Muscle of arm (tissue), 12 donors: ENCODE results near the gene CR1. TPM values are rescaled to one million over a fixed set of nuclear protein-coding genes. Genes with fewer than 3 reads are reported as not detected.
"Not testable (repeated sequence)": the region's sequence is repeated elsewhere in the genome, so short reads cannot be mapped to it uniquely, and the experiment has no call there.

Experiments
- DNase-seq: peaks from one replicate; pipeline ENCODE4 v3.0.0-alpha.2; 2013
- polyA plus RNA-seq, 12 donors: library from polyadenylated mRNA; unstranded; fragments of 120-200 nt; gene quantifications; one replicate each; pipeline ENCODE4 v1.2.1, GENCODE V29; 2013; ENCODE audit not compliant: insufficient read length in 12 of 12

CR1 gene
- polyA plus RNA-seq, 12 donors = 0.68 to 2.2 (median 1.2) TPM; not detected in 2

DNA sequence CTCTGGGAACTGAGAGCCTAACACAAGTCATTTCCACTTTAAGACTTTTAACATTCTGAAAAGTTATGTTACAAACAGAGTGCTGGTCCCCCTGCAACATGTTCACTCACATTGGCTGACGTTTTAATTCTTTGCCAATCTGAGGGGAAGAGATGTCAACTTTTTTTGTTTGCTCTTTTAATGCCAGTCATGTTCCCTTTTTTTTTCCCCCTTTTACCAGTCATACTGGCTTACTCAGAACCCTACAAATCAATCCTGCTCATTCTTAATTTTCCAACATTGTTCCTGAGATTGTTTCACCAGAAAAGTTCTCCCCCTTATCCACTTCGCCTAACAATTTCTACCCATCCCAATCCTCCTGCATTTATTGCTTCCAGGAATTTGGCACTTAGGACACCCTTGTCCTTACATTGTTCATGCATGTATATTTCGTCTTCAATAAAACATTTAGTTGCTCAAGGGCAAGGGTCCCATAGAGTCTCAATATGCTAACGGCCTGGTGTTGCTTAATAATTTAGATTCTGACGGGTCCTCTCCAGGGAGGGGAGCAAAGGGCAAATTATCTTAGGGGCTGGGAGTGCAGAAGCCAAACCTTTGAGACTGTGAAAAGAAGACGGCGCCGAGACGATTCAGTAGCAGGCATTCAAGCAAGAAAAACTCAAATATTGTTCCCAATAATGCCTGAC lies 148.4 kb downstream of the CR1 start:
- no peak for DNase-seq

DNA sequence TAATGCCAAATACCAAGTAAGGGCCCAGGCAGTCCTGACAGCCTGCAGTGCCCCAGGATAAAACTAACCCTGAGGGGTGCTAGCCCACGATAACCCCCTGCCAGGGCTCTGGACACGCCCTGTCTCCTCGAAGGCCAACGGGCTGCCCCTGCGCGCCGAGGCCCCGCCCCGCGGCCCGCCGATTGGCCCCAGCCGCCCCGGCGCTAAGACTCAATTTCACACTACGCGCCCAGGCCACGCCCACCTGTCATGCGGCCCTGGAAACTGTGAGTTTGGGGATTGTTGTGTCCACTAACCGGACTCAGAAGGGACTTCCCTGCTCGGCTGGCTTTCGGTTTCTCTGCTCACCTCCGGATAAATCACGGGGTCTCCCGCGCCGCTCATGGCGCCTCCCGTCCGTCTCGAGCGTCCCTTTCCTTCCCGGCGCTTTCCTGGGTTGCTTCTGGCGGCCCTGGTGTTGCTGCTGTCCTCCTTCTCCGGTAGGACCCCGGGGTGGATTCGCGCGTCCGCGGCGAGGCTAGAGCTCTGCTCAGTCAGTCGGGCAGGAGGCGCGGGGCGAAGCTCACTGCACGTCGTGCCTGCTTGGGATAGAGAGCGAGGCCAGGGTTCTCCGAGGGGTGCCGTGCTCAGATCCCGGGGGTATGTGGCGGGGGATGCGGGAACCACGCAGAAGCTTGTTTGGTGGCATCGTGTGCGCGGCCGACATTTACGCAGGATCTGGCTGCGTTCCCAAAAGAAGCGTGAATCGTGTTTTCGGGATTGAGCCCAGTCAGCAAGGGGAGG lies 149.1 kb downstream of the CR1 start, which contains the start of gene CR1L:
Gene CR1L, plus strand, starts transcription at position 282 of the 783 bp plus-strand sequence. Its CDS starts 101 bp downstream, at position 383.
- peak; percentile 68 for DNase-seq

DNA sequence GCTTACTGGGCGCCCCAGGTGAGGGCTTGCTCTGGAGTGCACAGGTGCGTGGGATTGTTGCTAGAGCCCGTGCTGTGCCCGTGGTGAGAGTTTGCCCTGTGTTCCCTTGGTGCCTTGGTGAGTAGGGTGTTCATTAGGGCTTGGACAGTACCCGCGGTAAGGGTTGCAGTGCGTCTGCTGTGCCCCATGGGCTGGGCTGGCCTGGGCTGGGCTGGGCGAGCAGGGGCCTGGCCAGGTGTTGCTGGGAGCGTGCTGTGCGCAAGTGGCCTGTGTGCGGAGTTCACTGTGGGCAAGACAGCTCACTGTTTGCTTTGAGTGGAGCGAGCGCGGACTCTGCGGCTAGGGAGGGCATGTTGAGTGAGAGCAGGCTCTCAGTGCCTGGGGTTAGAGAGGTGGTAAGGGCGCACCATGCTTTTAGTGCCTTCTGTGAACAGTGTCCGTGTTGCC lies 149.7 kb downstream of the CR1 start:
- no peak for DNase-seq

DNA sequence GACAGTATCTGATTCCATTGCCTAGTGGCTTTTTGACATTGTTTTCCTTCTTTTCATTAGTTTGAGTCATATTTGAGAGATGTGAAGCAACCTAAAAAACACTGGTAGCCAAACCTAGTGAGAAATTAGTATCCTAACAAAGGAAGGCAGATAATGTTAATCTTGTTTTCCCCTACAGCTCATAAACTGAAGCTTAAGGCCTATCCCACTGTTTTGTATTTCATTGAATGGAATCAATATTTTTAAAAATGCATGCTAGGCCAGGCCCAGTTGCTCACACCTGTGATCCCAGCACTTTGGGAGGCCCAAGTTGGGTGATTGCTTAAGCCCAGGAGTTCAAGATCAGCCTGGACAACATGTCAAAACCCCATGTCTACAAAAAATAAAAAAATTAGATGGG lies 150.2 kb downstream of the CR1 start:
- DNase-seq = no peak

DNA sequence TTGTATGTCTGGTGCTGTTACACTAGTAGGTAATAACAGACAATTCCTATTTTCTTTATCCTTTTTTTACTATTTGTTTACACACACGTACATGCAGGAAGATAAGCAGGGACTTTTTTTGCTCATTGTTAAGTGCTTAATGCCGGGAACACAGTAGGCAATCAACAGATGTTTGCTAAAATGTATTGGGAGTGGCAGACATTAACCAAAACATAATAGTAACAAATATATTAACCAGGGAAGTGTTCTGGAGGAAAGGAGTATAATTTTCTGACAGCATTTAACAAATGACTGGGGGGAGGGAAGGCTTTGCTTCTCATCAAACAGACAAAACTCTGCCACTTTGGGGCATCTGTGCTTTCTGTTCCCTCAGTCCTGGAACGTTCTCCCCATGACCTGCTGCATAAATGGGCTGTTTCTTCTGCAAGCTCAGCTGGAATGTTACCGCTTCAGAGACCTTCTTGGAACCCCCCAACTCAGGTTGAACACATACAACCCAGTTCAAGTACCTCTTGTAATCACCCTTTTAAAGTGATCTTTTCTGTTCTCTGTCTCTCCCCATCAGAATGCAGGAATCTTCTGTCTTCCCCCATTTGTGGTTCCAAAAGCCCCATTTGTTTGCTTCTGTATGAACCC lies 151.1 kb downstream of the CR1 start:
- DNase-seq = no peak

DNA sequence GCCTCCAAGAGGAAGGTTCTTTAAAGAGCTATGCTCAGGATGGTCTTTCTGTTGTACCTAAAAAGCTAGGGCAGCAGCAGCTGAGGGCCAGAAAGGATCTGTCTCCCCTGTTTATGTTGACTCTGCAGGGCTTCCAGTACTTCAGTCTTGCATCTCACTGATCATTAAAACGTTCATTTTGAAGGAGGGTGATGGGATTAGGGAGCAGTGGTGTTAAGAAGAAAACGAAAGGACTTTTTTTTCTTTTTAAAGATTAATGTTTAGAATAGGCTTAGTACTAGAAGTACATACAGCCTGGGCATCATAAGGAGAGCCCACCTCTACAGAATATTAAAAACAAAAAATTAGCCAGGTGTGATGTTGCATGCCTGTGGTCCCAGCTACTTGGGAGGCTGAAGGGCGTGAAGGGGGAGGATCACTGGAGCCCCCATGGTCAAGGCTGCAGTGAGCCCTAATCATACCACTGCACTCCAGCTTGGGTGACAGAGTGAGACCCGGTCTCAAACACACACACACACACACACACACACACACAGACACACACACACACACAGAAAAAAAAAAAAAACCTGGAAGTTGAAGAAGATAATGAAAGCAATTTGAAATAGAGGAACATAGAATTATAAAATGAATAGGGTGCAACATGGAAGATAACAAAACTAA lies 151.8 kb downstream of the CR1 start:
- DNase-seq = no peak

DNA sequence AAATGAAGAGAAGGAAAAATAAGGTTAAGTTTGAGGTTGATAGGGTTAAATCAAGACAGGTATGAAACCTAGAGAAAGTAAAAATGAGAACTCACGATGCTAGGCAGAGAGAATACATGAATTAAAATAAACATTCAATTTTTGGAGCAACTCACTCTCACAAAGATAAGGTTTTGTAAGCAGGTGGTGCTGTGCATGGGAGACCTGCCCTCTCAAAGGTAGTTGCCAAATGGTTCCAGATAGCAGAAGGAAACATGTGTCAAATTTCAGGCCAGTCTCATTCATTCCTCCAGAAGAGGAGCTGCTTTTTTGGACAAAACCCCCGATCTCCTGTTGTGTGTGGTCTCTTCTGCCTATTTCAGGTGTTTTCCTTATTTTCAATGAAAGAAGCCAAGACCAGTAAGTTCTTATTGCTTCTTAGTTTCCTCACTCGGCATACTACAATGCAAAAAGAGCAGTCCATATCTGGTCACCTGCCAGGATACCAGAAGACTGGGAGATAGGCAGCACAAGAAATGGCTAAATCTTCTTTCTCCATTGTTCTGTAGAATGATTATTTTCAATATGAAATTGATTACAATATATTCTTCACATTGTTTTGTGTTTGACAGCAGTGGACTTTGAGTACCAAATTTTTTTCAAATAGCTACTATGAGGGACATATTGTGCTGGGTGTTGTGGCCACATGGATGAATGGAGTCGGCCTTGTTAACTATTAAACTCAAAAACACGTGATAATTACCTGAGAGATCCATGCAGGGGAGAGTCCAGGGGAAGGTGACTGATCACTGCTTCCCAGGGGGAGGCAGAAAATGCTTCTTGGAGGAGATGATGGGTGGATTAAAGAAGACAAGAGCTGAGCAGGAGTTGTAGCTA lies 152.6 kb downstream of the CR1 start:
- DNase-seq = no peak

DNA sequence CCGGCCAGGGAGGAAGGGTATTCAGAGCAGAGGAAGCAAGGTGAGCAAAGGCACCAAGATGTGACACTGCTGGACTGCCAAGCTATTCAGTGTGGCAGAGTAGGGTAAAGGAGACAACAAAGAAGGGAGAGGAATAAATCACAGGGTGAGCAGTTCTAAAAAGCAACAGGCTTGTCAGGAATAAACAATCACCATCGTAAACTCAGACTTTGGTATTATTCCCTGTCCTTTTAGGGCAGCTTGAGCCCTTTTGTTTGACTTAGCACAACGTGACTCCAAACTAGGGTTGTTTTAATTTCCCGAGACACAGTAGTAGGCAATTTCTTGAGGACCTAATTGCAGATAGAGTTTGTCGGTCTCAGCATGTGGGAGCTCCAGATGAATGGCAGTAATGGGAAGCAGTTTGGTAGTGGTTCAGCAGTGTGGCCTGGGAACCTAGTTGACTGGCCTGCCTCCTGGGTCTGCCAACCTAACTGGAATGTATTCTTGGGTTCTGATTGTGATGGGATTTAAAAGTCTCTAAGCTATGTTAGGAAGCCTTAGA lies 153.3 kb downstream of the CR1 start:
- no peak for DNase-seq

DNA sequence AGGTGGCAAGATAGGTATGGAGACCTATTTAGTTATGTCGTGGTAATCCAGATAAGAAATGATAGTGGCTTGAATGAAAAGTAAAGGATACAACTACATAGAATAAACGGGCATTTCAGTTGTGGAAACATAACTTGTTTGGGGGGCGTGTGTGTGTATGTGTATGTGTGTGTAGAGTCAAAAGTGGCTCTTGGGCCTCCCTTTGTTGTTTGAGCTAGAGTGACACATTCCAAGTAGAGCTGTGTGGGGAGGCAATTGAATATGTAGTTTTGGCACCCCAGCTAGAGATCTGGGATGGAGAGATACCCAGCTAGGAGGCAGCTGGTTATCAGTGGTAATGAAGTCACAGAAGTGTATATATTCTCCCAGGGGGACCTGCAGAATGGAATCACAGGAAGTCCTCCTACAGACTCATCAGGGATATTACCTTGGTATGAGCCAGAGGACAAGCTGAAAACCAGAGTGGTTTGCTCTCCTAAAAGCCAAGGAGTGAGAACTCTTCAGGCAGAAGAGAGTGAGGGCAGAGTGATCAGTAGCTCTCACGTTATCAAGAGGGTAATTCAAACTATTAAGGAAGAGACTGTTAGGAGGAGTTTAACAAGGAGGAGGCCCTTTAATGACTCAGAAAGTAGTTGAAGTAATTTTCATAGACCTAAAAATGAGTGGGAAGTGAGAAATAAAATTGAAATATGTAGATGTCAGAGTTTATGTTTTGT lies 154.1 kb downstream of the CR1 start:
- DNase-seq = no peak

DNA sequence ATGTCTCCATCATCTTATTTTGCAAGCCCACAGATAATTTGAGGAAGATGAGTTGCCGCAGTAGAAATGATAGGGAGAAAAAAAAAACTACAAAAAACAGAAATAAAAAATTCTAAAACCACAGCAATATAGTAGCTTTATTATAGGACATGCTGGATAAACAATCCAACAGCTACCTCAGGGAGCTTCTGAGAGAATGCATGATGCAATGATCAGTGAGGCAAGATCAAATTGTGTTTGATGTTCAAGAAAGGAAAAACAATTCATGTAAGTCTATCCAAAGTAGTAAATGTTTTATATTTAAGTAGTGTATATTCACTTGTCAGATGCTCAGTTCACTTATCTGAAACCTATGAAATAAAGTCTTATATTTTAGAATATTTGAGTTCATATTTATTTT lies 155.6 kb downstream of the CR1 start:
- no peak for DNase-seq

DNA sequence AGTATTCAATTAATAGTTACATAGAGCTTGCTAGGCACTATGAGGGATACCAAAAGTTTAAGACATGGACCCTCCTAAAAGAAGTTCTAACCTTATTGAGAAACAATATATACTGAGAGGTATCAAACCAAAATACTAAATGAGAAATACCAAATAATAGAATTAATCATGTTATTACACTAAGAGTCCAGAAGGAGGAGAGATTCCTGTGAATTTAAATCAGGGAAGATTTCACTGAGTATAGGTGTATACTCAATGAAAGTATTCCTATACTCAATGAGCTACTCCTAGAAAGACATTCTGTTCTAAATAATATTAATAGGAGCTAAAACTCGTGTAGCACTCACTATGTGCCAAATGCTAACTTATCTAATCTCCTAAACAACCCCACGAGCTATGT lies 158.4 kb downstream of the CR1 start:
- DNase-seq = no peak

DNA sequence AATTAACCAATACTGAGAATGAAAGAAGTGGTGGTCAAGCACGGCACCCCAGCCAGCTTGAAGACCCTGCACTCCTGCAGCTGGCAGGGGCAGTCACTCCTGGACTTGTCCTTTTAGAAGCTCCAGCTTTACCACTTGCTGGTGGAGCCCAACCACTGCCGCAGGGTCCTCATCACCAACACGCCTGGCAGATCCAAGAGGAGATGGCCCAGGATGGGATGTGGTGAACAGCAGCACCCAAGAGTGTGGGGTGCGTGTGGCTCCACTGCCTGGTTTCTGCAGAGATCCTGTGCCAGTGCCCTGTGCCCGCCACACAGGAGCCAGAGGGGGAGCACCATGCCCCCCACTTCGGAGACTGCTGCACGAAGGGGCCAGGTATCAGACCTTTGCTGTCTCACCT lies 162.5 kb downstream of the CR1 start:
- no peak for DNase-seq

DNA sequence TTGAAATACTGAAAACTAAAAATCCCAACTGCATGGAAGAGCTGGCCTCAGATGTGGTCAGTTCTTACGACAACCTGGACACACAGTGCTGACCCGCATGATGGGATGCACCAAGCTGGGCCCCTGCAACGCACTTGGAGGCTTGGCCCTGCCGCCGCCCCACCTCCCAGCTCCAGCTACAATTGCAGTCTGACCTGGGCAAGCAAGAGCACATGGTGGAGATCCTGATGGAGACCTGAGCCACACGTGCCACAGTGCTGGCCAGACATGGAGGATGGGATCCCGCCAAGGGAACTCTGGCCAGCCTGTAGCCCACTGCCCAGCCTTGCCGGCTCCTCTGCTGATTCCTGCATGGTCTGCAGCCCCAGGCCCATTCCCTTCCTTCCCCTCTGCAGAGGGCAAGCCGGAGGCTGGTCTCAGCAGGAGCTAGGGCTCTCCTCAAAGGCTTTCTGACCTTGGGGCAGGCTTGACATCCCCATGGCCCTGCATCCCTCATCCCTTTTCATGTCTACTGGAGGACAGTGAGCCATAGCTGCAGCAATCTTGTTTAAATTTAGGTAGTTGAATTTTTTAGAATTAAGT lies 163.0 kb downstream of the CR1 start:
- no peak for DNase-seq

DNA sequence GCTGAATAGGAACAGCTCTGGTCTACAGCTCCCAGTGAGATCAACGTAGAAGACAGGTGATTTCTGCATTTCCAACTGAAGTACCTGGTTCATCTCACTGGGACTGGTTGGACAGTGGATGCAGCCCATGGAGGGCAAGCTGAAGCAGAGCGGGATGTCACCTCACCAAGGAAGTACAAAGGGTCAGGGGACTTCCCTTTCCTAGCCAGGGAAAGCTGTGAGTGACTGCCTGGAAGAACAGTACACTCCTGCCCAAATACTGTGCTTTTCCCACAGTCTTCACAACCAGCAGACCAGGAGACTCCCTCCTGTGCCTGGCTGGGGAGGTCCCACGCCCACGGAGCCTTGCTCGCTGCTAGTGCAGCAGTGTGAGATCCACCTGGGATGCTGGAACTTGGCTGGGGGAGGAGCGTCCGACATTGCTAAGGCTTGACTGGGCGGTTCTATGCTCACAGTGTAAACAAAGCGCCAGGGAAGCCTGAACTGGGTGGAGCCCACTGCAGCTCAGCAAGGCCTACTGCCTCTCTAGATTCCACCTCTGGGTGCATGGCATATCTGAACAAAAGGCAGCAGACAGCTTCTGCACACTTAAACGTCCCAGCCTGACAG lies 163.7 kb downstream of the CR1 start:
- no peak for DNase-seq

DNA sequence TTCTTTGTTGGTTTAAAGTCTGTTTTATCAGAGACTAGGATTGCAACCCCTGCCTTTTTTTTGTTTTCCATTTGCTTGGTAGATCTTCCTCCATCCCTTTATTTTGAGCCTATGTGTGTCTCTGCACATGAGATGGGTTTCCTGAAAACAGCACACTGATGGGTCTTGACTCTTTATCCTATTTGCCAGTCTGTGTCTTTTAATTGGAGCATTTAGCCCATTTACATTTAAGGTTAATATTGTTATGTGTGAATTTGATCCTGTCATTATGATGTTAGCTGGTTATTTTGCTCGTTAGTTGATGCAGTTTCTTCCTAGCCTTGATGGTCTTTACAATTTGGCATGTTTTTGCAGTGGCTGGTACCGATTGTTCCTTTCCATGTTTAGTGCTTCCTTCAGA lies 165.5 kb downstream of the CR1 start:
- DNase-seq = not testable (repeated sequence)

DNA sequence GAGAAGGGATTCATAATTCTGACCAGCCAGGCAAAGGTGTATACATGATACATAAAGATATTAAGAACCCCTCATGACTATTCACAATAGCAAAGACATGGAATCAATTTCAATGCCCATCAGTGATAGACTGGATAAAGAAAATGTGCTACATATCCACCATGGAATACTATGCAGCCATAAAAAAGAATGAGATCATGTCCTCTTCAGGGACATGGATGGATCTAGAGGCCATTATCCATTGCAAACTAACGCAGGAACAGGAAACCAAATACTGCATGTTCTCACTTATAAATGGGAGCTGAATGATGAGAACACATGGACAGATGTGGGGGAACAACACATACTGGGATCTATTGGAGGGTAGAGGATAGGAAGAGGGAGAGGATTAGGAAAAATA lies 170.4 kb downstream of the CR1 start:
- no peak for DNase-seq

DNA sequence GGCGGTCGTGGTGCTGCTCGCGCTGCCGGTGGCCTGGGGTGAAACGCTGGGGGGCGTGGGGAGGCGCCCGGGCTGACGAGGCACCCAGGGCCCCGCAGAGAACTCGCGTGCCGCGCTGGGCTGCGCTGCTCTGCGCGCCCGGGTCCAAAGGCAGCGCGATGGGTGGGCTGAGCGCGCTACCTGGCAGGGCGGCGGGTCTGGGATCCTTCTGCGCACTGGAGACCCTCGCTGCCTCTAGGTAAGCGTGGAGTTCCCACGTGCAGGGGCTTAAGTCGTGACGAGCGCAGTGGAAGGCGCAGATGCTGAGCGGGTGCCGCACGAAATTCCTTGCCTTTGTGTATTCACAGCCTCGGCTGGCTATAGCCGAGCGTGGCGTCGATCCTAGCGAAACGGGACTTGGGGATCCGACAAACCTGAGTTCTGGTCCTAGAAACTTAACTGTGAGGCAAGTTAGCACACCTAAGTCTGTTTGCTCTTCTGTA lies 173.6 kb downstream of the CR1 start:
- DNase-seq = no peak

DNA sequence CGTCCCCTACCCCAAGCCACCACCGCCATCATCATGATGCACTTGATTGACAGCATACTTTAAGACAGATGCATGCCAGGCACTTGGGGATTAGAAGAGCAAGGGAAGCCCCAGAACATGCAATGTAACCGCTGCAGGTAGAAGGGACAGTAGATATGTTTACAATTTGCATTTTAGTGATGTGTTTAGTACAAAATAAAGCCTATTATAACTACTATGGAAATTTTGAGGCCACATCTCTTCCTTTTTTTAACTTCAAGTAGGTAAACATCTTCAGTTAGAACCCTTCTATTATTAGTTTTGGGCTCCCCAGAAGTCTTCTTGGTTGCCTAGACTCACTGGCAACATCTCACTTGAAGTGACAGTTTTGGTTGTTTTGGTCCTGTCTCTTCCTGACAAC lies 174.2 kb downstream of the CR1 start:
- no peak for DNase-seq

DNA sequence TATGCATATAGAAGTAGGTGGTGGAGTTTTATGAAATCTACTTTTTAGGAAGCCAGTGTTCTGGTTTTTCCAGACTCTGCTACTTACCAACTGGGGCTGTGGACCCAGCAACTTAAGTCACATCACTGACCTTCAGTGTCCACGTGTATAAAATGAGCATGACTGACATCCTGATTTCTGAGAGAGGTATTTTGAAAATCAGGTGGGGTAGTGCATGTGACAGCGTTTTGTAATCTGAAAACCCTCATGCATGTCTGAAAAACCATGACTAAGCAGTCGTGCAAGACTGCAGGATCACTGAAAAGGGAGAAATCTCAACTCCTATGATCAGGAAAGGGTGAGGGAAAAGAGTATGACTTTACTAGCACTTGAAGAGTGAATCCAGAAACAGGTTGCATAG lies 175.0 kb downstream of the CR1 start:
- DNase-seq = no peak
